Ureter (tissue), 1 donor: Measurements from ENCODE around the gene EIF4E1B. TPM values are rescaled to one million over a fixed set of nuclear protein-coding genes. Genes with fewer than 3 reads are reported as not detected.
"Not testable (repeated sequence)": the region's sequence is repeated elsewhere in the genome, so short reads cannot be mapped to it uniquely, and the experiment has no call there.

Experiments
- DNase-seq: peaks from one replicate; pipeline ENCODE4 v3.0.0-alpha.2; 2020; ENCODE audit warnings: low spot score
- total RNA-seq: library from RNA; stranded (reverse); gene quantifications from one replicate; pipeline ENCODE4 v1.2.4, GENCODE V29; 2023
- donor health status: DM: yes; HTN: yes; CAD: no.

Gene EIF4E1B, protein sequence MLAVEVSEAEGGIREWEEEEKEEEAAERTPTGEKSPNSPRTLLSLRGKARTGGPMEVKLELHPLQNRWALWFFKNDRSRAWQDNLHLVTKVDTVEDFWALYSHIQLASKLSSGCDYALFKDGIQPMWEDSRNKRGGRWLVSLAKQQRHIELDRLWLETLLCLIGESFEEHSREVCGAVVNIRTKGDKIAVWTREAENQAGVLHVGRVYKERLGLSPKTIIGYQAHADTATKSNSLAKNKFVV
- total RNA-seq: not detected

DNA sequence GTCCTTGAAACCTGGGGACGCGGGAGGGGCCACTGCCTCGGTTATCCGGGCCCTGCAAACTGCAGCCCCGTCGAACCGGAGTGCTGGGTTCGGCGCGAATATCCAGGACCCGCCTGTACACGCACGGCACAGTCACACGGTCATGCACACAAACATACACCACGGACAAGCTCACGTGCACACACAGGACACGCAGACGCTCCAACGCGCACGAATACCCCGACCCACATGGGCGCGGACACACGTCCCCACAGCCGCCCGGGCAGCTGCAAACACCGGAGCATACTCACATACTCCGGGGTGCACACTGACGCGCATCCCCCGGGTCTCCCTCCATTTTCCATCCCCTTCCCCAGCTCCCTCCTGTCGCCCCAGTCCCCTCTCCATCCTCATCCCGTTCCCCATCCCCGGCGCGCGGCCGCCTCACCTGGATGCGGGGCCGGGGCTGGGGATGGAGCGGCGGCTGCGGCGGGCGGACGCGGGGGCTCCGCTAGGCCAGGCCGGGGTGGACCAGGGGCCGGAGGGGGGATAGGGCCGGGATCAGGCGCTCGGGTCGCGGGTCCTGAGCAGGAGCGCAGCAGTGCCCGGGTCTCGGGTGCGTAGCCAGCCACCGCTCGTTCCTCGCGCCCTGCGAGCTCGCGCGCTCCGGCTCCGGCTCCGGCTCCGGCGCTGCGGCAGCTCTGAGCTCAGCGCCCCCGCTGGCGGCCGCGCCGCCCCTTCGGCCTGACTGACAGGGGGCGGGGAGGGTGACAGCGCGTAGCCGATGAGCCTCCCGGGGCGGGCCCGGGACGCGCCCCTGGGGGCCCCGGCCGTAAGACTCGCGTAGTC is at the start of gene EIF4E1B, which contains the start of gene SNCB:
TSS of gene EIF4E1B (plus strand) at position 823 of the 828 bp plus-strand sequence. CDS start 12,113 bp downstream, outside the sequence.
TSS of gene SNCB (minus strand) at position 682 of the 828 bp plus-strand sequence. CDS start 880 bp downstream, outside the sequence.
- DNase-seq: no peak

DNA sequence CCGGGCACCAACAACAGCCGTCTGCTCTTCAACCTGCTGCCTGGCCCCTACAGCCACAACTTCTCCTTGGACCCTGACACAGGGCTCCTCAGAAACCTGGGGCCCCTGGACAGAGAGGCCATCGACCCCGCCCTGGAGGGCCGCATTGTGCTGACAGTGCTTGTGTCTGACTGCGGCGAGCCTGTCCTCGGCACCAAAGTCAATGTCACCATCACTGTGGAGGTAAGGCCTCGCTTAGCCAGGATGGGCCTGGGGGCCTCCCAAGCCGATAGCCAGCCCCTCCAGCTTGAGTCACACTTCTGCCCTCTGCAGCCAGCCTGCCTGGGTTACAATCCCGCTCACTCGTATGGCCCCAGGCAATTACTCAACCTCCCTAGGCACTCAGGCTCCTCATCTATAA is 49.1 kb upstream of the EIF4E1B start:
- DNase-seq: no peak

DNA sequence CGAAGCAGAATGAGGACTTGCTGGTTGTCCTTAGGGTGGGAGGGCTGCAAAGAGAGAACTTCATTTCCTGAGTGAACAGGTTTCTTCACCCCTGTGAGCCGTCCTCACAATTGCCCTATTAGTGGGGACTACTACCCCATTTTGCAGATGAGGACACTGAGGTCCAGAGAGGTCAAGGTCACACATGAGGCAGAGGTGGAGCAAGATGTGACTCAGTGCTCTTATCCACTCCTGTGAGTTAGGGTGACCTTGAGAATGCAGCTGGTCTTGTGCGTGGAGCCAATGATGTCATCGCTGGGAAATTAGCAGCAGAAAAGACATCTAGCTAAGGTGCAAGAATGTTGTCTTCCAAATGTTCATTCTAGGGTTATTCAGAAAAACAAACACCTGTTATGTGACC is 47.4 kb upstream of the EIF4E1B start:
- no peak for DNase-seq

DNA sequence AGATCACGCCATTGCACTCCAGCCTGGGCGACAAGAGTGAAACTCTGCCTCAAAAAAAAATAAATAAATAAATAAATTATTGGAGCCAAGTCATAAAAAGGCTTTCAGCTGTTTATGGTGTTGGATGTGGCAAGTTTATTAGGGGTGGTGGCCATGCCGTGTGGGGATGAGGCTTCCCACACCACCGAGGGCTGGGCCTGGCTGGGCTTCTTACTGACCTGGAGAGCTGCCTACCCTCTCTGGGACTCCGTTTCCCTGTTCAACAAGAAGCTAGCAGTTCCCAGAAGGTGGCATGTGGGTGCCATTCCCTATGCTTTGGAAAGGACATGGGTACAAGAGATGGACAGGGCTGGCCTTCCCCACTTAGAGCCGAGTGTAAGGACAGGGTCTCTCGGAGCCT is 43.1 kb upstream of the EIF4E1B start:
- no peak for DNase-seq

DNA sequence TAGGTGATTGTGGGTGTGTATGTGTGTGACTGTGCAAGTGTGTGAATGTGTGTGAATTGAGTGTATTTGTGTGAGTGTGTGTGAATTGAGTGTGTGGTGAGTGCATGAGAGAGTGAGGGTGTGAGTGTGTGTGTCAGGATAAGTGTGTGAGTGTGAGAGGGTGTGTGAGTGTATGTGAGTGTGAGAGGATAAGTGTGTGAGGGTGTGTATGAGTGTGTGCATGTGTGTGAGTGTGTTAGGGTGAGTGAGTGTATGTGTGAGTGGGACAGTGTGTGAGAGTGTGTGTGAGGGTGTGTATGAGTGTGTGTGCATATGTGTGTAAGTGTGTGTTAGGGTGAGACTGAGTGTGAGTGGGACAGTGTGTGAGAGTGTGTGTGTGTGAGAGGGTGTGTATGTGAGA is 42.2 kb upstream of the EIF4E1B start:
- DNase-seq: no peak

DNA sequence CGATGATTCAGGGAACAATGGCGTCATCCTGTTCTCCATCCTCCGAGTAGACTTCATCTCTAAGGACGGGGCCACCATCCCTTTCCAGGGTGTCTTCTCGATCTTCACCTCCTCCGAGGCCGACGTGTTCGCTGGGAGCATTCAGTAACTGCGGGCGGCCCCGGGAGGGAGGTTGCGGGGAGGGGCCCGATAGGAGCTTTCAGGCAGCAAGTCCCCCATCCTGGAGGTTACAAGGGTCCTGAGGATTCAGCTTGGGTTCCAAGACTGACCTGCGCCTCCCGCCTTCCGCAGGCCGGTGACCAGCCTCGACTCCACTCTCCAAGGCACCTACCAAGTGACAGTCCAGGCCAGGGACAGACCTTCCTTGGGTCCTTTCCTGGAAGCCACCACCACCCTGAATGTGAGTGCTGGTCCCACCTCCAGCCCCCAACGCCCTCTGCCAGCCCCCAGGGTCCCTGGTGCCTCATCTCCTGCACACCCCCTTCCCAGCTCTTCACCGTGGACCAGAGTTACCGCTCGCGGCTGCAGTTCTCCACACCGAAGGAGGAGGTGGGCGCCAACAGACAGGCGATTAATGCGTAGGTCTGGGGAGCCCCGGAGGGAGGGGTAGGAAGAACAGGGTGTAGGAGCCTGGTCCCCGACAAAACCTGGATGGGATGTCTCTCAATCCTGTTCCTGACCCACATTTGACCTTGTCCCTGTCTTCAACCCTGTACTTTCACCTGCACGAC is 41.3 kb upstream of the EIF4E1B start:
- DNase-seq: no peak

DNA sequence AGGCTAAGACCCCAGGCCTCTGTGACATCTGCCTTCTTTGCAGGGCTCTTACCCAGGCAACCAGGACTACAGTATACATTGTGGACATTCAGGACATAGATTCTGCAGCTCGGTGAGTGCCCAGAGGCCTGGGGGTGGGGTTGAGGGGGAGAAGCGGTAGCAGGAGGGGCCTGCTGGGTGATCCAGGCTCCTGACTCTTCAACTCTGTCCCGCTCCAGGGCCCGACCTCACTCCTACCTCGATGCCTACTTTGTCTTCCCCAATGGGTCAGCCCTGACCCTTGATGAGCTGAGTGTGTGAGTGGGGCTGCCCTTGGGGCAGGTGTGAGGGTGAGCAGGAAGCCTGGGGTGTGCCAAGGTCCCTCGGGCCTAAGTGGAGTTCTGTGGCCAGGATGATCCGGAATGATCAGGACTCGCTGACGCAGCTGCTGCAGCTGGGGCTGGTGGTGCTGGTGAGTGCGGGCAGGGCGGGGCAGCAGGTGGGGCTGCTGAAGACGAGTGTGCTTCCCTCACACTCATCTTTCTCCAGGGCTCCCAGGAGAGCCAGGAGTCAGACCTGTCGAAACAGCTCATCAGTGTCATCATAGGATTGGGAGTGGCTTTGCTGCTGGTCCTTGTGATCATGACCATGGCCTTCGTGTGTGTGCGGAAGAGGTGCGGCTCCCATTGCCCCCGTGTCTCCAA is 40.3 kb upstream of the EIF4E1B start:
- no peak for DNase-seq

DNA sequence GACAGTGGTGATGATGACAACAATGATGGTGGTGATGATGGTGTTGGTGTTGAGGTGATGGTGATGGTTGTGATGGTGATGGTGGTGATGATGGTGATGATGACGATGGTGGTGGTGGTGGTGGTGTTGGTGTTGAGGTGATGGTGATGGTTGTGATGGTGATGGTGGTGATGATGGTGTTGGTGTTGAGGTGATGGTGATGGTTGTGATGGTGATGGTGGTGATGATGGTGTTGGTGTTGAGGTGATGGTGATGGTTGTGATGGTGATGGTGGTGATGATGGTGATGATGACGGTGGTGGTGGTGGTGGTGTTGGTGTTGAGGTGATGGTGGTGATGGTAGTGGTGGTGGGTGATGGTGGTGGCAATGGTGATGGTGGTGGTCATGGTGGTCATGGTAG is 38.8 kb upstream of the EIF4E1B start:
- not testable (repeated sequence) for DNase-seq

DNA sequence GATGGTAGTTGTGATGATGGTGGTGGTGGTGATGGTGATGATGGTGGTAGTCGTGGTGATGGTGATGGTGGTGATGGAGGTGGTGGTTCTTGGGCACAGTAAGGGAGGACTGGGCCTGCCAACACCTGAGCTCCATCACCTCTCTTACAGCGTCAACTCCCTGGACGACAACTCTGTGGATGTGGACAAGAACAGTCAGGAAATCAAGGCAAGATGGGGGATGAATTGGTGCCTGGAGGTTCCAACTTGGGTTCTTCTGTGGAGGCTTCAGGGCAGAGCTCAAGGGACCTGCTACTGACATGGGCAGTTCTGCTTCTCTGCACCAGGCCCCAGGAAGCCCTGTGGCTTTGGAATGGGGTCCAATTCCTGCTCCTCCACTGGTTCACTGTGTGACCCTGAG is 37.9 kb upstream of the EIF4E1B start:
- DNase-seq: no peak

DNA sequence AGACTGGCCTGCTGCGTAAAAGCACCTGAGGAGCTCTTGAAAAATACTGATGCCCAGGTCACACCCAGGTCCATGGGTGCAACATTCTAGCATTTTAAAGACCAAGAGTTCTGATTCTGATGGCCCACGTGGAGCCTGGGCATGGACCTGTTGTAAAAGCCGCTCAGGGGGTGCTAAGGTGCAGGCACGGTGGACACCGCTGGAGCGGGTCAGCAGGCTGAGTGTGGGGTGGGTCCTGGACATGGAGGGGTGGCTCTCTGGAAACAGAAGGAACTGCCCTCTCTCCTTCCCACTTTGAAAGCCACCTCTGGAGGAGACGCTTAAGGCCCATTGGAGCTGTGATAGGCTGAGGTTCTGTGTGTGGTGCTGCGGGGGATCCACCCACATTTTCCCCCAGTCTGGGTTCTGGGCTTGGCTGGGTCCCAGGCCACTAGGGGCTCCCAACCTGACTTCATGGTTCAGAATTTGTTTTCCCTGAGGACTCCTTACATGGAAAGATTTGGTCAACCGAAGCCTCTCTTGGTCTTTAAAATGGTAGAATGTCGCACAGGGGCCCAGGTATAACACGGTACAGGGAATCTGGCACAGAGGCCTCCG is 37.1 kb upstream of the EIF4E1B start:
- no peak for DNase-seq

DNA sequence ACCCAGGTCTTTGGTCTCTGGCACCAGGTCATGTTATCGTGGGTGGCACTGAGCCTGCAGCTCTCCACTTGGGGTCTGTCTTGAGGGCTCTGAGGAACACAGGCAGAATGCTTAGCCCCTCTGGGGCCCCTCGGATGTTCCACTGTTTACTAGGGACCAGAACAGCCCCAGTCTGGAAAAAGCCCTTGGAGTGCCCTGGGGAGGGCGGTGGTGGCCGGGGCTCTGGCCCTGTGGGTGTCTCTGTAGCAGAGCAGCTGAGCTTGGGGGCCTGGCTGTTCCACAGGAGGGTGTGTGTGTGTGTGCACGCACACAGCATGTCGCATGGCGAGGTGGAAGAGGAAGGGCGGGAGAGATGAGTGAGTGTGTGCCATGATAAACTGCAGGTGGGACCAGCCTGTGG is 35.9 kb upstream of the EIF4E1B start:
- DNase-seq: no peak

DNA sequence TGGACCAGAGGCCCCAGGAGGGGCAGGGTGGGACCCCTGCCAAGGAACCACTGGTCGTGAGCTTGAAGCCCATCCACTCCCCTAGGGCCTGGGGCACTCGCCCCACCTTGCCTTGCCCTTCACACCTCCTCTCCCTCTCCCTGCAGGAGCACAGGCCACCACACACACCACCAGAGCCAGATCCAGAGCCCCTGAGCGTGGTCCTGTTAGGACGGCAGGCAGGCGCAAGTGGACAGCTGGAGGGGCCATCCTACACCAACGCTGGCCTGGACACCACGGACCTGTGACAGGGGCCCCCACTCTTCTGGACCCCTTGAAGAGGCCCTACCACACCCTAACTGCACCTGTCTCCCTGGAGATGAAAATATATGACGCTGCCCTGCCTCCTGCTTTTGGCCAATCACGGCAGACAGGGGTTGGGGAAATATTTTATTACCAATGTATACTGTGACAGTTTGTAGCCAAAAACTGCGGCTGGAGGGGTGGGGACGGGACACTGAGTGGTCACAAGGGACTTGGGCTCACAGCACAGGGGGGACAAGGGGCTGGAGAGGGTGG is 35.0 kb upstream of the EIF4E1B start:
- DNase-seq: no peak

DNA sequence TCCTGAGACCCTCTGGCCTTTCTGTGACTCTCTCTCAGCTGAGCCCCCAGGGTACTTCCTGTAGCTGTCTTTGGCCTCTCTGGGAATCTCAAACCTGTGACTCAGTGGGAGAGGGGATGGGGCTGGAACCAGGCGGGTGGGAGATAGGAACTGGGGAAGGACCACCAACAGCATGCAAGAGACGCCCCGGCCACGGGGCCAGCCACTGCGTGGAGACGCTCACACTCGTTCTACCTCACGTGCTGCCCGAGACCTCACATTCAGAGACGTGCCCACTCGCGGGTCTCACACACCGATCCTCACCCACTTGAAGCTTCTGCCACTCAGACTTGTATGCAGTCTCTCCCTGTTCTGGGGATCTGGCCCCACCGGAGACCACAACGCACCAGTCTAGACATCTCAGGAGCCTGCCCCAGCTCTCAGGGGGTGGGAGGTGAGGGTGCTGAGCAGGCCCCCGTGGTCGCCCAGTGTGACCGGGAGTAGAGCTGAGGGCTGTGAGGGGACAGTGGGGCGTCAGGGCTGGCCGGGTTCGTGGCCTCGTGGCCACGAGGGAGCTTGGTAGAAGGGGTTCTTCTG is 34.3 kb upstream of the EIF4E1B start:
- no peak for DNase-seq

DNA sequence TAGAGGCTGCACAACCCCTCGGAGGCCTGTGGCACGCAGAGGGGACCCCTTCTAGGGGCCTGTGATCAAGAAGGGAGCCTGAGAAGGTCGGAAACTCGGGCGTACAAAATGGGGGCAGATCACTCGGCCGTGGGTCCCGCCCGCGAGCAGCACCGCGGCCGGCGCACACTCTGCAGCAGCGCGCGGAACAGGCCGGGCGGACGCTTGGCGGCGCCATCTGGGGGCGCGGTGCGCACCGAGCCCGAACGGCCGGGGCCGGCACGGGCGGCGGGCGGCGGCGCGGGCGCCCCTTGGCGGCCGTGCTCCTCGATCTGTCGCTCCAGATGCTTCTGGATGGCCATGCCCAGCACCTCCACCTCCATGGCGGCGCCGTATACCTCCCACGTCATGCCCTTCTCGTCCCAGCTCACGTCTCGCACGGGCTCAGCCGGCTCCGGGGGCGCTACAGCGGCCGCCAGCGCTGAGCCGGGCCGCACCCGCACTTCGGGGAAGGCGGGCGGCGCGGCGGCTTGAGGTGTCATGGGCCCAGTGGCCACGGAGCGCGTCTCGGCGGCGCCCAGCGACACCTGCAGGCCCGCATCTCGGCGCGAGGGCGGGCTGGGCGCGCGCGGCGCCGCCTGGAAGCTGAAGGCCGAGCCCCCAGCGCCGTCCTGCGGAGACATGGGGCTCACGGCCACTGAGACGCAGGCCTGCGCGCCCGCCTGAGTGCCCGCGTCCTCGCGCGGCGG is 33.6 kb upstream of the EIF4E1B start:
- DNase-seq: no peak

DNA sequence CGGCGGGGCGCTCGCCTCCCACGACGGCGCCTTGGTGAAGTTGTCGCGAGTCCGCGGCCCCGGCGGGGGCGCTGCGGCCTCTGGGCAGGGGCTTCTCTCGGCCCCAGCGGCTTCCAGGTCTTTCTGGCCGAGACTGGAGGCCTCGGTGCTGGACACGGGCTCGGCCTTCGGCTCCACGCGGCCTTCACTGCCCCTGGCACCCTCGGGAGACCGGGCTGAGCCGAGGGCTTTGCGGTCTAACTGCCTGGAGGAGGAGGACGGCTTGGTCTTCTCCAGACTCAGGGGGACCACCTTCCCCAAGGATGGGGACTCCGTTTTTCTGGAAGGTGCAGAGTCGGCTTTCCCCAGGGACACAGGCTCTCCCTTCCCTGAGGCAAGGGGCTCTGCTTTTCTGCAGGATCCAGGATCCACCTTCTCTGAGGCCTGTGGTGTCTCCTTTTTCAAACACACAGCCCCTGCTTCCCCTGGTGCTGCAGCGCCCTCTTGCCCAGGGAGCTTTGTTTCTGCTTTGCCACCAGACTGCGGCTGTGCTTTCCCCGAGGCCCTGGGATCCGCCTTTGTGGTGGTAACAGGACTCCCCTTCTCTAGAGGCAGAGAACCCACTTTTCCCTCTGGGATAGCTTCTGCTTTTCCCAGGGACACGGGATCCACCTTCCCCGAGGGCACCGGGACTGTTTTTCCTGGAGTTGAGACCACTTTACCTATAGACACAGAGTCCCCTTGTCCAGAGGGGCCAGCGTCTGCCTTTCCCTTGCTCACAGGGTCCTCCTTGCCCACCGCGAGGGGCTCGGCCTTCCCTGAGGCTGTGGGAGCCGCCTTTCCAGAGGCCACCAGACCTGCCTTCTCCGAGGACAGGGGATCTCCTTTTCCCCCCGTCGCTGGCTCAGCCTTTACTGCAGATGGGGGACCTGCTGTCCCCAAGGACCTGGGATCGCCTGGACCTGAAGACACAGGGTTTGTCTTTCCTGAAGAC is 32.8 kb upstream of the EIF4E1B start:
- no peak for DNase-seq

DNA sequence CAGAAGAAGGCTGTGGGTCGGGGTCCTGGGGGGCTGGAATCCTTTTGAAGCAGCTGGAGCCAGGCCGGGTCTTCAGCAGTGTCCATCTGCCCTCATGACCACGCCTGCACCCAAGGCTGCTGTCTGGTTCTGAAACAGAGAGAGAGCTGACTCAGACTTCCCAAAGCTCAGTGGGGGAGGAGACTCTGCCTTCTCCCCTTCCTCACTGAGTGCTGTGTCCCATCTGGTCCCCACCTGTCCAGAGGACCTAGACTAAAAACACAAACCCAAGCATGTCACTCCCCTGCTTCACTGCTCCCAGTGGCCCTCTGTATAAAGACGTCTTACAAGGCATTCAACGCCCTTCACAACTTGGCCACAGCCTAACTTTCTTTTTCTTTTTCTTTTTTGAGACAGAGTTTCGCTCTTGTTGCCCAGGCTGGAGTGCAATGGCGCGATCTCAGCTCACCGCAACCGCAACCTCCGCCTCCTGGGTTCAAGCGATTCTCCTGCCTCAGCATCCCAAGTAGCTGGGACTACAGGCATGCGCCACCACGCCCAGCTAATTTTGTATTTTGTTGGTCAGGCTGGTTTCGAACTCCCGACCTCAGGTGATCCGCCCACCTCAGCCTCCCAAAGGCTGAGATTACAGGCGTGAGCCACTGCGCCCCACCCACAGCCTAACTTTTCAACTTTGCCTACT is 30.6 kb upstream of the EIF4E1B start:
- not testable (repeated sequence) for DNase-seq

DNA sequence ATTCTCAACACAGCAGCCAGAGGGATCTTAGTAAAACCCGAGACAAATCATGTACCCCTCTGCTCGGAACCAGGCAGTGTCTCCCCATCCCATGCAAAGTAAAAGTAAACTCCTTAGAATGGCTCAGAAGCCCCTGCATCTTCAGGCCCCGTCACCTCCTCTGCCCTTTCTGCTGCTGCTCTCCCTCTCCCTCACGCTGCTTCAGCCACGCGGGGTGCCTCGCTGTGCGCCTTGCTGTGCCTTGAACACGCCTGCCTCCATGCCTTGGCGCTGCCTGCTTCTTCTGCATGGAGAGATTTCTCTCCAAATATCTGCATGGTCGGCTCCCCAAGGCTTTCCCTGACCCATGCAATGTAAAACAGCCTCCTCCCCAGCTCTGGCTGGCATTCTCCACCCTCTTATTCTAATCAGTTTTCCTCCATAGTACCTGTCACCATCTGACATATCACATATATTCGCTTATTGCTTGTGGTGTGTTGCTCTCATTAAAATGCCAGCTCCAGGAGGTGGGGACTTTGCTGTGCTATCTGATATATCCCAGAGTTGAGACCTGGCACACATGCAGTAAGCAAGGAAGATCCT is 28.5 kb upstream of the EIF4E1B start:
- DNase-seq: no peak

DNA sequence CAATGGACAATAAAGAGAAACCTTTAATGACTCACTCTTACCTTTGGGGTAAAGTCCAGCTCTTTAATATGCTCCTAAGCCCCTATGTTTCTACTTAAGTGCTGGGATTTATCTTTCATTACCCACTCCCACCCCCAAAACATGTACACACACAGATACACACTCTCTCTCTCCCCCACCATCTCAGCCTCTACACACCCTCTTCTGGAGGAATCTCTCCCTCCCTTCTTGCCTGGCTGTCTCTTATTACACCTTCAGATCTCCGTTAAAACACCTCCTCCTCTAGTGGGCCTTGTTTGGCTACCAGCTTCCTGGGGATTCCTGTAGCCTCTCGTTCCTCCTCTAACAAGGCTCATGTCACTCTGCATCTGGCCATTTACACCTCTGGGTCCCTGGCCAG is 27.4 kb upstream of the EIF4E1B start:
- no peak for DNase-seq
